Spleen (tissue), 11 donors: ENCODE results near the gene LPP. TPM values are rescaled to one million over a fixed set of nuclear protein-coding genes. Genes with fewer than 3 reads are reported as not detected.

Experiments
- DNase-seq: peaks from one replicate; pipeline ENCODE4 v3.0.0-alpha.2; 2020
- H3K27ac ChIP-seq, 8 donors: fragments of 200-600 bp; sonication (generic) in 7 of 8; 1 replicate in 4 of 8; 2 replicates in 4 of 8; pipeline versions ENCODE4 v1.5.0 to v1.8.0; 2016 to 2021; ENCODE audit warnings: inconsistent platforms in 4 of 8, mild to moderate bottlenecking in 4 of 8, moderate library complexity in 1 of 8
- H3K27me3 ChIP-seq, 7 donors: fragments of 200-600 bp; sonication (generic) in 6 of 7; replicated peaks in 1 of 7; 1 replicate in 4 of 7; 2 replicates in 3 of 7; pipeline versions ENCODE4 v1.5.0 to v1.8.0; 2016 to 2021; ENCODE audit warnings: inconsistent platforms in 3 of 7, mild to moderate bottlenecking in 1 of 7
- H3K36me3 ChIP-seq, 6 donors: fragments of 200-600 bp; sonication (generic) in 5 of 6; 1 replicate in 4 of 6; 2 replicates in 2 of 6; pipeline versions ENCODE4 v1.5.0 to v1.8.0; 2016 to 2021; ENCODE audit warnings: inconsistent platforms in 2 of 6
- H3K4me1 ChIP-seq, 6 donors: fragments of 200-600 bp; sonication (generic) in 5 of 6; 1 replicate in 3 of 6; 2 replicates in 3 of 6; pipeline versions ENCODE4 v1.5.0 to v1.8.0; 2016 to 2021; ENCODE audit warnings: inconsistent platforms in 3 of 6
- H3K4me3 ChIP-seq, 8 donors: fragments of 200-600 bp; sonication (generic) in 7 of 8; 1 replicate in 4 of 8; 2 replicates in 4 of 8; pipeline versions ENCODE4 v1.5.0 to v1.8.0; 2016 to 2021; ENCODE audit warnings: inconsistent platforms in 4 of 8, mild to moderate bottlenecking in 4 of 8, moderate library complexity in 2 of 8
- H3K9me3 ChIP-seq, 8 donors: fragments of 200-600 bp; sonication (generic) in 7 of 8; 1 replicate in 4 of 8; 2 replicates in 4 of 8; pipeline versions ENCODE4 v1.5.0 to v1.8.0; 2016 to 2021; ENCODE audit warnings: inconsistent platforms in 4 of 8
- POLR2A ChIP-seq, 3 donors: fragments of 450-650 bp; IDR thresholded peaks; one replicate each; pipeline ENCODE4 v1.5.1; 2017; ENCODE audit warnings: antibody characterized with exemption in 3 of 3, mild to moderate bottlenecking in 1 of 3
- POLR2AphosphoS5 ChIP-seq, 3 donors: sonication (generic); formaldehyde crosslinking; IDR thresholded peaks; one replicate each; pipeline ENCODE4 v1.5.1; 2017; ENCODE audit warnings: antibody characterized with exemption in 3 of 3
- WGBS, 5 donors: extraction: QIAGEN DNeasy Blood & Tissue Kit in 3 of 5; methylation state at CpG; one replicate each; pipeline versions ENCODE4 v1.1.5 to v1.1.7; 2013 to 2018; 5-methylcytosine and 5-hydroxymethylcytosine counted together
- intact Hi-C: fragments of 100-400 bp; cut with DNase I; formaldehyde crosslinking; loops from one replicate; pipeline ENCODE4 v1.15.0; 2023; ENCODE audit warnings: low total_unique reads
- polyA plus RNA-seq, 3 donors: library from polyadenylated mRNA; stranded (reverse); fragments of 200-250 nt; gene quantifications; one replicate each; pipeline ENCODE4 v1.2.1, GENCODE V29; 2013
- total RNA-seq, 7 donors: library from RNA; depleted of rRNA in 3 of 7; stranded (reverse); fragments of >200 nt in 3 of 7; fragmentation: NEBNext Ultra II Directional in 4 of 7; extraction: Animal tissue kit (Norgen Biotek cat#: 25700) in 4 of 7; gene quantifications; one replicate each; pipeline versions ENCODE4 v1.1.0 to v1.2.1, GENCODE V29; 2016 to 2021
- TF ChIP-seq, protein P1 (sequence below), 11 experiments: fragments of 200-600 bp in 7 of 11; fragments of 450-650 bp in 4 of 11; sonication (generic) in 4 of 11; IDR thresholded peaks in 8 of 11; conservative IDR thresholded peaks in 3 of 11; 1 replicate in 7 of 11; 2 replicates in 4 of 11; pipeline versions ENCODE4 v1.4.0 to v1.8.0; 2016 to 2021; ENCODE audit warnings: antibody characterized with exemption in 11 of 11, inconsistent platforms in 4 of 11, mild to moderate bottlenecking in 1 of 11
- donor health status: healthy with polysubstance abuse.
- donor health status: DM: no; HTN: no; CAD: no; lungs with moderate emphysema.
- donor health status: DM: no; HTN: no; CAD: no.
- donor health status: Bipolar disorder and iron deficiency.
- donor health status: healthy.
- donor health status: DM: no; HTN: no; CAD: no.
- donor health status: DM: yes; HTN: yes; CAD: no.

The LPP gene
- total and polyA plus RNA-seq, 10 donors: 2.4 to 270 (median 156) TPM

DNA sequence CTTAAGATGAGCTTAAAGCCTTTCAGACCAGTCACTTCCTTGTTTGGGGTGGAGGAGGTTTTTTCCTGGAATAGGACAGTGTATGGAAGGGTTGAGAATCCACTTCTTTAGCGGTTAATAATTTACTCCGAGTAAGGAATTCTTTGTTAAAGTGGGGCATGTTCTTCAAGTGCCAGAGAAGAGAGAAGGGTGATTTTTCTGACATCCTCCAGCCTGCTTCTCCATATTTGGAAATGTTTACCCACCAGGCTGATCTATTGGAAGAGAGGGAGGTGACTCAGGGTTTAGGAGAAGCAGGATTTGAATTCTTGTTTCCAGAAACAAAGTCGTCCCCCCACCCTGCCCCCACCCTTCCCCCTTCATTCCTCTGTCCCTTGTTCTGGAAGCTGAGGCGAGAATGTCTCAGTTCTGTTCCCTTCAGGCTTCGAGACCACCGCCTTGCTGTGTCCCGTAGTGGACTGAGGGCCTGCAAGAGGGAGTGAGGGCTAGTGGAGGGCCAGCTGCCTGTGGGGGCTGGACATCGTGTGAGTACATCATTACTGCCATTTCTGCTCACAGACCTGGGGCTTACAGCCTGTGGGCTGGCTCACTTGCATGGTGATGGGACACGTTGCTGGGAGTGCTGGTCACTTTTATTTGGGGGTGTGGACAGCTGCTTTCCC lies 58.5 kb downstream of the LPP start:
- Histone ChIP-seq H3K9me3 (no peaks in the 10 kb centered on the region), H3K27ac (peak overlapping the region in 7 of 8 donors; percentile 60 to 79 (median 74)), H3K4me3 (peak overlapping the region in 1 of 8 donors; percentile 44), H3K27me3 (no peaks in the 10 kb centered on the region), H3K4me1 (peaks cover 6 to 58% (median 22%) of the 10 kb centered on the region in 6 donors), H3K36me3 (peaks cover 0 to 19% (median 0%) of the 10 kb centered on the region in 6 donors)
- WGBS, 5 donors: 73 to 86% (median 80%) methylated on average over 9 of the region's 9 CpGs
- intact Hi-C loops: no loop called here
- TF ChIP-seq POLR2A (IDR thresholded peaks at IDR 0.05): no peak
- peak; percentile 16 to 73 (median 44) for TF ChIP-seq POLR2AphosphoS5 (IDR thresholded peaks at IDR 0.05)
- TF ChIP-seq, protein P1, sequence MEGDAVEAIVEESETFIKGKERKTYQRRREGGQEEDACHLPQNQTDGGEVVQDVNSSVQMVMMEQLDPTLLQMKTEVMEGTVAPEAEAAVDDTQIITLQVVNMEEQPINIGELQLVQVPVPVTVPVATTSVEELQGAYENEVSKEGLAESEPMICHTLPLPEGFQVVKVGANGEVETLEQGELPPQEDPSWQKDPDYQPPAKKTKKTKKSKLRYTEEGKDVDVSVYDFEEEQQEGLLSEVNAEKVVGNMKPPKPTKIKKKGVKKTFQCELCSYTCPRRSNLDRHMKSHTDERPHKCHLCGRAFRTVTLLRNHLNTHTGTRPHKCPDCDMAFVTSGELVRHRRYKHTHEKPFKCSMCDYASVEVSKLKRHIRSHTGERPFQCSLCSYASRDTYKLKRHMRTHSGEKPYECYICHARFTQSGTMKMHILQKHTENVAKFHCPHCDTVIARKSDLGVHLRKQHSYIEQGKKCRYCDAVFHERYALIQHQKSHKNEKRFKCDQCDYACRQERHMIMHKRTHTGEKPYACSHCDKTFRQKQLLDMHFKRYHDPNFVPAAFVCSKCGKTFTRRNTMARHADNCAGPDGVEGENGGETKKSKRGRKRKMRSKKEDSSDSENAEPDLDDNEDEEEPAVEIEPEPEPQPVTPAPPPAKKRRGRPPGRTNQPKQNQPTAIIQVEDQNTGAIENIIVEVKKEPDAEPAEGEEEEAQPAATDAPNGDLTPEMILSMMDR (IDR thresholded peaks at IDR 0.05 in 8 of 11, conservative IDR thresholded peaks at IDR 0.05 in 3 of 11): no peak
- no peak for DNase-seq

DNA sequence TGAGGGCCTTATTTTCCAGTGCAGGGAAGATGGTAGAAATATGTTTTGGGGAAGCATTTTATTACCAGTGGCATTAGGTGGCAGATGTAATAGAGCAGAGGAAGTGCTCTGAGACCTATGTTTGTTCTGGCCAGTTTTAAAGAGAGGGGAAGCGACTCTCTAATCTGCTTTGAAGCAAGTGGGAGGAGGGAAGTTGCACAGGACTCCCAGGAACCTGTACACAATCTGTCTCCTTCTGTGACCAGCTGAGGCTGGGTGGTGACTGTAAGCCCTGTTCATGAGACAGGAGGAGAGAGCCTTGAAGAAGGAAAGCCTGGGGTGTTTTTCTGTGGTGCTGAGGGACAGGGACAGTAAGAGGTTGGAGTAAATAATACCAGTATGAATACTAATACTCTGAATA lies 60.5 kb downstream of the LPP start:
- no peak for DNase-seq
- WGBS, 5 donors: 29 to 45% (median 42%) methylated on average over 1 of the region's 1 CpG
- TF ChIP-seq, protein P1 (IDR thresholded peaks at IDR 0.05 in 8 of 11, conservative IDR thresholded peaks at IDR 0.05 in 3 of 11): no peak
- TF ChIP-seq POLR2AphosphoS5 (IDR thresholded peaks at IDR 0.05) (no peak), POLR2A (IDR thresholded peaks at IDR 0.05) (no peak)
- H3K9me3 ChIP-seq: no peaks in the 10 kb centered on the region
- intact Hi-C loops: no loop called here
- peaks cover 0 to 3% (median 0%) of the 10 kb centered on the region in 6 donors for H3K36me3 ChIP-seq
- H3K27ac ChIP-seq: peak overlapping the region in 6 of 8 donors; percentile 47 to 74 (median 70)
- H3K27me3 ChIP-seq: no peaks in the 10 kb centered on the region
- H3K4me1 ChIP-seq: peaks cover 6 to 66% (median 27%) of the 10 kb centered on the region in 6 donors
- peak overlapping the region in 1 of 8 donors; percentile 46 for H3K4me3 ChIP-seq

DNA sequence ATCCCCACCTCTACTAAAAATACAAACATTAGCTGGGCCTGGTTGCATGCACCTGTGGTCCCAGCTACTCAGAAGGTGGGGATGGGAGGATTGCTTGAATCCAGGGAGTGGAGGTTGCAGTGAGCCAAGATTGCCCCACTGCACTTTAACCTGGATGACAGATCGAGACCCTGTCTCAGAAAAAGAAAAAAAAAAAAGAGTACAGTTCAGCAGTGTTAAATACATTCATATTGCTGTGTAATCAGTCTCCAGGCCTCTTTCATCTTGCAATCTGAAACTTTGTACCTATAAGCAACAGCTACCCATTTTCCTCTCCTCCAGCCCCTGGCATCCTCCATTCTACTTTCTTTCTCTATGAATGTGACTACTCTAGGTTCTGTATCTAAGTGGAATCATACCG lies 61.2 kb downstream of the LPP start:
- Histone ChIP-seq H3K9me3 (no peaks in the 10 kb centered on the region), H3K36me3 (peaks cover 0 to 5% (median 0%) of the 10 kb centered on the region in 6 donors), H3K27ac (peak overlapping the region in 4 of 8 donors; percentile 60 to 74 (median 70)), H3K4me1 (peaks cover 6 to 66% (median 27%) of the 10 kb centered on the region in 6 donors), H3K27me3 (no peaks in the 10 kb centered on the region), H3K4me3 (peak overlapping the region in 1 of 8 donors; percentile 46)
- TF ChIP-seq POLR2AphosphoS5 (IDR thresholded peaks at IDR 0.05): no peak
- TF ChIP-seq, protein P1 (IDR thresholded peaks at IDR 0.05 in 8 of 11, conservative IDR thresholded peaks at IDR 0.05 in 3 of 11): no peak
- TF ChIP-seq POLR2A (IDR thresholded peaks at IDR 0.05): no peak
- no peak for DNase-seq
- intact Hi-C loops: no loop called here
- WGBS, 5 donors: 92 to 97% (median 94%) methylated on average over 2 of the region's 2 CpGs

DNA sequence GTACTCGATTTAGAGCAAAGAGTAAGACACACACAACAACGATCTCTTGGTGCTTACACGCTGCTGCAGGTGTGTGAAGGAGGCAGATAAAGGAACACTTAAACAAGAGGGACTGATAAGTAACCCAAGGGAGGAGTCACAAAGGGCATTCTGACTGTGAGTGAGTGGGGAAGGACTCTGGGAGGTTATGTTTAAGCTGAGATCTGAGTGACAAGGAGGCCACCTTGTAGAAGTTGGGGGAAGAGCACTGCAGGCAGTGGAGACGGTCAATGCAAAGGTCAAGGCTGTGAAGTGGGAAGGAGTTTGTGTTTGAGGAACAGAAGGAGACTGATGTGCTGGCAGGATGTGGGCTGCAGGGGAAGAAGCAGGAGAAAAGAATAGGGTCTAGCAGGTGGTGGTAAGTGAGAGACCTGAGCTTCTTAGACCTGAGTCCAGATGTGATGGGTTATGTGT lies 63.1 kb downstream of the LPP start:
- intact Hi-C loops: no loop called here
- Histone ChIP-seq H3K27ac (no peak overlapping the region), H3K9me3 (no peaks in the 10 kb centered on the region), H3K27me3 (no peaks in the 10 kb centered on the region), H3K4me1 (peaks cover 6 to 57% (median 27%) of the 10 kb centered on the region in 6 donors), H3K4me3 (peak overlapping the region in 1 of 8 donors; percentile 19), H3K36me3 (peaks cover 0 to 9% (median 0%) of the 10 kb centered on the region in 6 donors)
- no peak for DNase-seq
- TF ChIP-seq POLR2A (IDR thresholded peaks at IDR 0.05) (no peak), POLR2AphosphoS5 (IDR thresholded peaks at IDR 0.05) (no peak)
- TF ChIP-seq, protein P1 (IDR thresholded peaks at IDR 0.05 in 8 of 11, conservative IDR thresholded peaks at IDR 0.05 in 3 of 11): no peak
- WGBS, 5 donors: 69 to 89% (median 83%) methylated on average over 4 of the region's 4 CpGs
